ENCODE data around the gene HM13.
"Not testable (repeated sequence)": the region's sequence is repeated elsewhere in the genome, so short reads cannot be mapped to it uniquely, and the experiment has no call there.

The HM13 gene

DNA sequence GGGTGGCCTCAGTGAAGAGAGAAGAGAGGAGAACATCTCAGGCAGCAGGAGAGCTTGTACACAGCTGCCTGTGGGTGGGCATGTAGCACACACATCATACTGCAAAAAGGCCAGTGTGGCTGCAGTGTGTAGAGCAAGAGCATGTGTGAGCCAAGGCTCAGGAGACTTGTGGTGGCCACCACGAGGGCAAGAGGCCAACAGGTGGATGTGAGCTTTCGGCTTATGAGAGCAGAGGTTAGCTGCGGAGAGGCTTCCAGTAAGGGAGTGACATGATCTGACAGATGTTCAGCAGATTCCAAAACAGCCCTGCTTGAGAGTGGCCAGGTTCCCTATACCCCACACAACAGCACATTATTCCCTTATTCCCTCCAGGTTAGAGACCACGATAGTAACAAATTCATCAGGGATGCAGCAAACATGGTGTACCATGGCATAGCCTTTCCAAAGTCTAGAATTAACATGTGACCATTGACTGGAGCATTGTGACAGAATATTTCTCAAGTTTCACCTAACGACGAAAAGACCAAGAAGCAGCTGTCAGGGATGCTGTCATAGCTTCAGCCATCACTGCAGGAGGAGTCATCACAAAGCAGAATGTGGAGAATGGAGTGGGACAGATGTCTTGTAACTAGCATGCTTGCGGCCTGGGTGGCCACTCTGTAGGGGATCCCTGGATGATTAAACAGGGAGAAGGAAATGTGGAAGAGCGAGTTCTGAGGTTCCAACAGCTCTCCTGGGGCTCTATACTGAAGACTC is 23.1 kb downstream of the HM13 start:
- peaks cover 83% of the 10 kb centered on the region for H3K36me3 ChIP-seq
- DNase-seq = no peak
- no peaks in the 10 kb centered on the region for H3K27me3 ChIP-seq
- no peaks in the 10 kb centered on the region; the same call in 1 of the 2 replicates for H3K9me3 ChIP-seq
- H3K4me1 ChIP-seq = no peaks in the 10 kb centered on the region
- H3K4me3 ChIP-seq (ENCODE audit: low read depth, low read length) = no peak overlapping the region
- TF ChIP-seq CTCF (IDR thresholded peaks at IDR 0.05; ENCODE audit: low read depth, low read length) = no peak

DNA sequence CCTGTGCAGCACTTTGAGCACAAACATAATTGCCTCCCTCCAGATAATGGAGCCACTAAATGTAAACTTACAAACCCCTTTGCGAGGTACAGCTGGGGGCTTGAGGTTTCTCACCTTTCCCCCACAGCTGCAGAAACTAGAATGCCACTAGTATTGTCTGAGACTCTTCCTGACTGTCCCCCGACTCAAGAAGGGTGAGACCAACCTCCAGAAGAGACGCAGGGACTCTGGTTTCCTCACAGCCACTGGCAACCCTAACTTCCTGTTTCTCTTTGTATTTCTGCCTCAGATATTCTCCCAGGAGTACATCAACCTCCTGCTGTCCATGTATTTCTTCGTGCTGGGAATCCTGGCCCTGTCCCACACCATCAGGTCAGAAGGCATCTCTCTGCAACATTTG is 23.6 kb downstream of the HM13 start:
- H3K27me3 ChIP-seq = no peaks in the 10 kb centered on the region
- no peak overlapping the region for H3K4me3 ChIP-seq (ENCODE audit: low read depth, low read length)
- H3K4me1 ChIP-seq = no peaks in the 10 kb centered on the region
- DNase-seq = no peak
- peaks cover 83% of the 10 kb centered on the region for H3K36me3 ChIP-seq
- H3K9me3 ChIP-seq = no peaks in the 10 kb centered on the region; the same call in 1 of the 2 replicates
- TF ChIP-seq CTCF (IDR thresholded peaks at IDR 0.05; ENCODE audit: low read depth, low read length) = no peak

DNA sequence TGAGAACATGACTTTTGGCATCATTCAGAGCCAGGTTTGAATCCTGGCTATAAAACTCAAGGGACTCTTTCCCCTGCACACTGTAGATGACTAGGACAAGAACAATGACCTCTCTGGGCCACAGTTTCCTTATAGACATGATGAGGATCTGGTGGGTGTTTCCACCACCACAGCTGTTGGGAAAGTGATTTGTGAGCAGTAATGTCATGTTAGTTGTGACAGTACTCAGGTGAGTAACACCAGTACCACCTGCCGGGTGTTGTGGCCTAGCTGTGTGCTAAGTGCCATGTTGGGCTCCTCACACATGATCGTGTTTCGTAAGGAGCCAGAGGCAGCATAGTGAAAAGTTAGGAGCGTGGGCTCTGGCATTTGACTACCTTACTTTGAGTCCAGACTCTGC is 24.1 kb downstream of the HM13 start:
- H3K4me3 ChIP-seq (ENCODE audit: low read depth, low read length) = no peak overlapping the region
- H3K4me1 ChIP-seq = no peaks in the 10 kb centered on the region
- no peak for DNase-seq
- no peak for TF ChIP-seq CTCF (IDR thresholded peaks at IDR 0.05; ENCODE audit: low read depth, low read length)
- H3K36me3 ChIP-seq = peaks cover 85% of the 10 kb centered on the region
- no peaks in the 10 kb centered on the region for H3K27me3 ChIP-seq
- H3K9me3 ChIP-seq = no peaks in the 10 kb centered on the region; the same call in 1 of the 2 replicates

DNA sequence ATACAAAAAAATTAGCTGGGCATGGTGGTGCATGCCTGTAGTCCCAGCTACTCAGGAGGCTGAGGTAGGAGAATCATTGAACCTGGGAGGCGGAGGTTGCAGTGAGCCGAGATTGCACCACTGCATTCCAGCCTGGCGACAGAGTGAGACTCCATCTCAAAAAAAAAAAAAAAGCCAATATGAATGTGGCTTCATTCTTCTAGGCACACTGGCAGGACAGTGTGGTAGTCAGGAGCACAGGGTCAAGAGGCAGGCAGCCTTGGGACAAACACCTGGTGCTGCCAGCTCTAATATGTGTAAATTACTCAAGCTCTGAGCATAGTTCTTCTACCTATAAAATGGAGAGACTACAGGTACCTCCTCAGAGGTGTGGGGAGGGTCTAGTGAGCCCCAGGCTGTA is 25.4 kb downstream of the HM13 start:
- not testable (repeated sequence) for H3K27me3 ChIP-seq
- peaks cover 78% of the 10 kb centered on the region for H3K36me3 ChIP-seq

GRCh38 chr20:31540406-31540805 is 26.2 kb downstream of the HM13 start:
- Histone ChIP-seq H3K9me3 (no peaks in the 10 kb centered on the region; the same call in 1 of the 2 replicates), H3K4me1 (no peaks in the 10 kb centered on the region), H3K36me3 (peaks cover 80% of the 10 kb centered on the region), H3K27me3 (no peaks in the 10 kb centered on the region), H3K4me3 (ENCODE audit: low read depth, low read length) (no peak overlapping the region)
- no peak for TF ChIP-seq CTCF (IDR thresholded peaks at IDR 0.05; ENCODE audit: low read depth, low read length)
- DNase-seq = no peak

More for the DNA sequence above, 25.4 kb downstream of the HM13 start:
- H3K9me3 ChIP-seq; H3K4me3 ChIP-seq (ENCODE audit: low read depth, low read length); H3K4me1 ChIP-seq; DNase-seq: not testable (repeated sequence)

DNA sequence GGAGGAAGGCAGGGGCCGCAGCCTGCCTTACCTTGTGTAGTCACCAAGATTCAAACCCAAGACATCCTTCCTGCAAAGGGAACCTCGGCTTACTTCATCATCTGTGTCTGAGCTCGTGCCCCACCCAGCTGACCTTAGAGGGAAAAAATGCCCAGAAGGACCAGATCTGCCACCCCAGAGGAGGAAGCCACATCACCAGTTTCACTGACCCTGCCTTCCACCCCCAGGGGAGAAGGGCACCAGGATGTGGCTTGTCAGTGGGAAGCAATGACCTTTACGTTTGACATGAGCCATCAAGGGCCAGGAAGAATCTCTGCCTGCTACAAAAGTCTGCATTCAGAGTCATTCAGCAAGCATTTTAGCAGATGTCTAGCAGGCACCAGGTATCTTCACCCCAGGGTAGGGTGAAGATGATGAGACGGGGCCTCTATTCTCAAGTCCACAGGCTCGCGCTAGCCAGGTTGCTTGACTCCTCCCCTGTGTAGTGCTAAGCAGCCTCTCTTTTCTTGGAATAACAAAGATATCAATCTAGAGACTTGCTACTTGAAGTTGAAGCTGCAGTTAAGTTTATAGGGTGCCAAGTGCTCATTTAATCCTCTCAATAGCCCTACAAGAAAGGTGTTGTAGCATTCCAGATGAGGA is 28.1 kb downstream of the HM13 start:
- Histone ChIP-seq H3K9me3 (no peaks in the 10 kb centered on the region; the same call in 1 of the 2 replicates), H3K27me3 (no peaks in the 10 kb centered on the region), H3K36me3 (peaks cover 68% of the 10 kb centered on the region), H3K4me3 (ENCODE audit: low read depth, low read length) (no peak overlapping the region), H3K4me1 (no peaks in the 10 kb centered on the region)
- no peak for DNase-seq
- TF ChIP-seq CTCF (IDR thresholded peaks at IDR 0.05; ENCODE audit: low read depth, low read length) = no peak
